ENCODE results near the gene TBL1X.

- TF ChIP-seq POLR2AphosphoS5 (IDR thresholded peaks at IDR 0.05): no peak
- TF ChIP-seq, protein P1, sequence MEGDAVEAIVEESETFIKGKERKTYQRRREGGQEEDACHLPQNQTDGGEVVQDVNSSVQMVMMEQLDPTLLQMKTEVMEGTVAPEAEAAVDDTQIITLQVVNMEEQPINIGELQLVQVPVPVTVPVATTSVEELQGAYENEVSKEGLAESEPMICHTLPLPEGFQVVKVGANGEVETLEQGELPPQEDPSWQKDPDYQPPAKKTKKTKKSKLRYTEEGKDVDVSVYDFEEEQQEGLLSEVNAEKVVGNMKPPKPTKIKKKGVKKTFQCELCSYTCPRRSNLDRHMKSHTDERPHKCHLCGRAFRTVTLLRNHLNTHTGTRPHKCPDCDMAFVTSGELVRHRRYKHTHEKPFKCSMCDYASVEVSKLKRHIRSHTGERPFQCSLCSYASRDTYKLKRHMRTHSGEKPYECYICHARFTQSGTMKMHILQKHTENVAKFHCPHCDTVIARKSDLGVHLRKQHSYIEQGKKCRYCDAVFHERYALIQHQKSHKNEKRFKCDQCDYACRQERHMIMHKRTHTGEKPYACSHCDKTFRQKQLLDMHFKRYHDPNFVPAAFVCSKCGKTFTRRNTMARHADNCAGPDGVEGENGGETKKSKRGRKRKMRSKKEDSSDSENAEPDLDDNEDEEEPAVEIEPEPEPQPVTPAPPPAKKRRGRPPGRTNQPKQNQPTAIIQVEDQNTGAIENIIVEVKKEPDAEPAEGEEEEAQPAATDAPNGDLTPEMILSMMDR (IDR thresholded peaks at IDR 0.05): no peak
- TF ChIP-seq POLR2A (IDR thresholded peaks at IDR 0.05): no peak
These were observed 93.8 kb downstream of the TBL1X start for GRCh38 chrX:9558615-9559014.

Data from breast epithelium (tissue), 3 donors.